ENCODE data around the gene TGFB3. TPM values are rescaled to one million over a fixed set of nuclear protein-coding genes. Genes with fewer than 3 reads are reported as not detected.

The TGFB3 gene
- total and polyA plus RNA-seq, 9 of the 15 experiments (the other 6 are each of a cell fraction or from before 2014, with no cell fraction given), result 0.39 to 2.0 (median 1.0) TPM

DNA sequence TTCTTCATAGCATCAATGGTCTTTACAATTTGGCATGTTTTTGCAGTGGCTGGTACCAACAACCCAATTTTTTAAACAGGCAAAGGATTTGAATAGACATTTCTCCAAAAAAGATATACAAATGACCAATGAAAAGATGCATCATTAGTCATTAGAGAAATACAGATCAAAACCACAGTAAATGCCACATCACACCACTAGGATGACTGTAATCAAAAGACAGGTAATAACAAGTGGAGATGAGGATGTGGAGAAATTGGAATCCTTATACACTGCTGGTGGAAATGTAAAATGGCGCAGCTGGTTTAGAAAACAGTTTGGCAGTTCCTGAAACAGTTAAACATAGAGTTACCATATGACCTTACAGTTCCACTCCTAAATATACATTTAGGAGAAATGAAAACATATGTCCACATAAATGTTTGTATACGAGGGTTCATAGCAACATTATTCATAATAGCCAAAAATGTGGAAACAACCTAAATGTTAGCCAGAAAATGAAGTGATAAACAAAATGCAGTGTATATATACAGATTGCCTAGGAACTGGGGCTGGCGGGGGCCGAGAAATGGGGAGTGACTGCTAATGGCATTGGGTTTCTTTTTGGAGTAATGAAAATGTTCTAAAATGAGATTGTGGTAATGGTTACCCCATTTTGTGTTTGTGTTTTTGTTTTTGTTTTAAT lies 55.2 kb downstream of the TGFB3 start:
- ChIA-PET POLR2A (interaction anchor here (0.6 to 1.0 kb wide), 2 partner anchors 8 to 10 kb away, joined by 3 read pairs; no protein-coding TSS in a partner anchor), CTCF (ENCODE audit: low intra/inter-chr PET ratio) (no interaction called here)
- Histone ChIP-seq H4K20me1 (replicated peaks; ENCODE audit: control insufficient read depth, insufficient read depth, low read length) (no peaks in the 10 kb centered on the region), H3K27me3 (ENCODE audit: control insufficient read depth in 2 of 2, insufficient read depth in 2 of 2, low read length in 2 of 2) (no peaks in the 10 kb centered on the region), H3K4me1 (replicated peaks in 1 of 2; ENCODE audit: control insufficient read depth in 2 of 2, insufficient read depth in 2 of 2, low read length in 2 of 2) (peaks cover 0 to 3% of the 10 kb centered on the region in 2 experiments; a peak in 1 of 5 replicates), H3K9me3 (replicated peaks; ENCODE audit: control insufficient read depth, insufficient read depth, low read depth, low read length) (no peaks in the 10 kb centered on the region), H3K4me2 (ENCODE audit: insufficient read depth, low read length) (no peak overlapping the region), H3K36me3 (ENCODE audit: control insufficient read depth, insufficient read depth, low read length) (no peaks in the 10 kb centered on the region; the same call in 2 of the 3 replicates), H2AFZ (ENCODE audit: low read depth, low read length) (no peak overlapping the region), H3K4me3 (no peak overlapping the region), H3K9ac (ENCODE audit: insufficient read depth in 1 of 2, low read depth in 2 of 2, low read length in 2 of 2) (no peak overlapping the region), H3K27ac (ENCODE audit: extremely low read depth, low read depth, low read length) (no peak overlapping the region), H3K79me2 (ENCODE audit: control insufficient read depth, insufficient read depth, low read length) (no peaks in the 10 kb centered on the region), H3K9me1 (ENCODE audit: control insufficient read depth, insufficient read depth, low read length) (no peaks in the 10 kb centered on the region)
- DNase-seq (ENCODE audit: extremely low read depth in 1 of 4, low spot score in 3 of 4) (no peak), ATAC-seq (no peak), FAIRE-seq (no peak)
- no TSS peak for BruUV-seq (replicated peaks)
- WGBS (ENCODE audit: insufficient coverage, low coverage, missing lambda C conversion rate), result 80% methylated on average over 4 of the region's 4 CpGs
- intact Hi-C loops (cut with micrococcal nuclease), result no loop called here
- in situ Hi-C loops (cut with MboI), result no loop called here
- TF ChIP-seq CHD2 (IDR thresholded peaks at IDR 0.05; ENCODE audit: low read depth, low read length) (no peak), MAFG (tag; conservative IDR thresholded peaks at IDR 0.05) (no peak), TCF3 (CRISPR knock-in tag; IDR thresholded peaks at IDR 0.05) (no peak), BHLHE40 (IDR thresholded peaks at IDR 0.05; ENCODE audit: low read length) (no peak)
- TF ChIP-seq, protein P1, sequence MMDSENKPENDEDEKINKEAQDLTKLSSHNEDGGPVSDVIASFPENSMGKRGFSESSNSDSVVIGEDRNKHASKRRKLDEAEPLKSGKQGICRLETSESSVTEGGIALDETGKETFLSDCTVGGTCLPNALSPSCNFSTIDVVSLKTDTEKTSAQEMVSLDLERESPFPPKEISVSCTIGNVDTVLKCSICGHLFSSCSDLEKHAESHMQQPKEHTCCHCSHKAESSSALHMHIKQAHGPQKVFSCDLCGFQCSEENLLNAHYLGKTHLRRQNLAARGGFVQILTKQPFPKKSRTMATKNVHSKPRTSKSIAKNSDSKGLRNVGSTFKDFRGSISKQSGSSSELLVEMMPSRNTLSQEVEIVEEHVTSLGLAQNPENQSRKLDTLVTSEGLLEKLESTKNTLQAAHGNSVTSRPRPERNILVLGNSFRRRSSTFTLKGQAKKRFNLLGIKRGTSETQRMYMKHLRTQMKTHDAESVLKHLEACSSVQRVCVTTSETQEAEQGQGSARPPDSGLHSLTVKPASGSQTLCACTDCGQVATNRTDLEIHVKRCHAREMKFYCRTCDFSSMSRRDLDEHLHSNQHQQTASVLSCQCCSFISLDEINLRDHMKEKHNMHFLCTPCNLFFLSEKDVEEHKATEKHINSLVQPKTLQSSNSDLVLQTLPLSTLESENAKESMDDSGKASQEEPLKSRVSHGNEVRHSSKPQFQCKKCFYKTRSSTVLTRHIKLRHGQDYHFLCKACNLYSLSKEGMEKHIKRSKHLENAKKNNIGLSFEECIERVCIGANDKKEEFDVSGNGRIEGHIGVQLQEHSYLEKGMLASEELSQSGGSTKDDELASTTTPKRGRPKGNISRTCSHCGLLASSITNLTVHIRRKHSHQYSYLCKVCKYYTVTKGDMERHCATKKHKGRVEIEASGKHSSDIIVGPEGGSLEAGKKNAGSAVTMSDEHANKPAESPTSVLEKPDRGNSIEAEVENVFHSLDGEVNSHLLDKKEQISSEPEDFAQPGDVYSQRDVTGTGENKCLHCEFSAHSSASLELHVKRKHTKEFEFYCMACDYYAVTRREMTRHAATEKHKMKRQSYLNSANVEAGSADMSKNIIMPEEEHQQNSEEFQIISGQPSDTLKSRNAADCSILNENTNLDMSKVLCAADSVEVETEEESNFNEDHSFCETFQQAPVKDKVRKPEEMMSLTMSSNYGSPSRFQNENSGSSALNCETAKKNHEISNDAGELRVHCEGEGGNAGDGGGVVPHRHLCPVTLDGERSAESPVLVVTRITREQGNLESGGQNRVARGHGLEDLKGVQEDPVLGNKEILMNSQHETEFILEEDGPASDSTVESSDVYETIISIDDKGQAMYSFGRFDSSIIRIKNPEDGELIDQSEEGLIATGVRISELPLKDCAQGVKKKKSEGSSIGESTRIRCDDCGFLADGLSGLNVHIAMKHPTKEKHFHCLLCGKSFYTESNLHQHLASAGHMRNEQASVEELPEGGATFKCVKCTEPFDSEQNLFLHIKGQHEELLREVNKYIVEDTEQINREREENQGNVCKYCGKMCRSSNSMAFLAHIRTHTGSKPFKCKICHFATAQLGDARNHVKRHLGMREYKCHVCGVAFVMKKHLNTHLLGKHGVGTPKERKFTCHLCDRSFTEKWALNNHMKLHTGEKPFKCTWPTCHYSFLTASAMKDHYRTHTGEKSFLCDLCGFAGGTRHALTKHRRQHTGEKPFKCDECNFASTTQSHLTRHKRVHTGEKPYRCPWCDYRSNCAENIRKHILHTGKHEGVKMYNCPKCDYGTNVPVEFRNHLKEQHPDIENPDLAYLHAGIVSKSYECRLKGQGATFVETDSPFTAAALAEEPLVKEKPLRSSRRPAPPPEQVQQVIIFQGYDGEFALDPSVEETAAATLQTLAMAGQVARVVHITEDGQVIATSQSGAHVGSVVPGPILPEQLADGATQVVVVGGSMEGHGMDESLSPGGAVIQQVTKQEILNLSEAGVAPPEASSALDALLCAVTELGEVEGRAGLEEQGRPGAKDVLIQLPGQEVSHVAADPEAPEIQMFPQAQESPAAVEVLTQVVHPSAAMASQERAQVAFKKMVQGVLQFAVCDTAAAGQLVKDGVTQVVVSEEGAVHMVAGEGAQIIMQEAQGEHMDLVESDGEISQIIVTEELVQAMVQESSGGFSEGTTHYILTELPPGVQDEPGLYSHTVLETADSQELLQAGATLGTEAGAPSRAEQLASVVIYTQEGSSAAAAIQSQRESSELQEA (IDR thresholded peaks at IDR 0.05; ENCODE audit: low read depth), result no peak
- TF ChIP-seq, protein P2, sequence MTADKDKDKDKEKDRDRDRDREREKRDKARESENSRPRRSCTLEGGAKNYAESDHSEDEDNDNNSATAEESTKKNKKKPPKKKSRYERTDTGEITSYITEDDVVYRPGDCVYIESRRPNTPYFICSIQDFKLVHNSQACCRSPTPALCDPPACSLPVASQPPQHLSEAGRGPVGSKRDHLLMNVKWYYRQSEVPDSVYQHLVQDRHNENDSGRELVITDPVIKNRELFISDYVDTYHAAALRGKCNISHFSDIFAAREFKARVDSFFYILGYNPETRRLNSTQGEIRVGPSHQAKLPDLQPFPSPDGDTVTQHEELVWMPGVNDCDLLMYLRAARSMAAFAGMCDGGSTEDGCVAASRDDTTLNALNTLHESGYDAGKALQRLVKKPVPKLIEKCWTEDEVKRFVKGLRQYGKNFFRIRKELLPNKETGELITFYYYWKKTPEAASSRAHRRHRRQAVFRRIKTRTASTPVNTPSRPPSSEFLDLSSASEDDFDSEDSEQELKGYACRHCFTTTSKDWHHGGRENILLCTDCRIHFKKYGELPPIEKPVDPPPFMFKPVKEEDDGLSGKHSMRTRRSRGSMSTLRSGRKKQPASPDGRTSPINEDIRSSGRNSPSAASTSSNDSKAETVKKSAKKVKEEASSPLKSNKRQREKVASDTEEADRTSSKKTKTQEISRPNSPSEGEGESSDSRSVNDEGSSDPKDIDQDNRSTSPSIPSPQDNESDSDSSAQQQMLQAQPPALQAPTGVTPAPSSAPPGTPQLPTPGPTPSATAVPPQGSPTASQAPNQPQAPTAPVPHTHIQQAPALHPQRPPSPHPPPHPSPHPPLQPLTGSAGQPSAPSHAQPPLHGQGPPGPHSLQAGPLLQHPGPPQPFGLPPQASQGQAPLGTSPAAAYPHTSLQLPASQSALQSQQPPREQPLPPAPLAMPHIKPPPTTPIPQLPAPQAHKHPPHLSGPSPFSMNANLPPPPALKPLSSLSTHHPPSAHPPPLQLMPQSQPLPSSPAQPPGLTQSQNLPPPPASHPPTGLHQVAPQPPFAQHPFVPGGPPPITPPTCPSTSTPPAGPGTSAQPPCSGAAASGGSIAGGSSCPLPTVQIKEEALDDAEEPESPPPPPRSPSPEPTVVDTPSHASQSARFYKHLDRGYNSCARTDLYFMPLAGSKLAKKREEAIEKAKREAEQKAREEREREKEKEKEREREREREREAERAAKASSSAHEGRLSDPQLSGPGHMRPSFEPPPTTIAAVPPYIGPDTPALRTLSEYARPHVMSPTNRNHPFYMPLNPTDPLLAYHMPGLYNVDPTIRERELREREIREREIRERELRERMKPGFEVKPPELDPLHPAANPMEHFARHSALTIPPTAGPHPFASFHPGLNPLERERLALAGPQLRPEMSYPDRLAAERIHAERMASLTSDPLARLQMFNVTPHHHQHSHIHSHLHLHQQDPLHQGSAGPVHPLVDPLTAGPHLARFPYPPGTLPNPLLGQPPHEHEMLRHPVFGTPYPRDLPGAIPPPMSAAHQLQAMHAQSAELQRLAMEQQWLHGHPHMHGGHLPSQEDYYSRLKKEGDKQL (CRISPR knock-in tag; IDR thresholded peaks at IDR 0.05; ENCODE audit: borderline replicate concordance), result no peak

All from K562 (cell line).